Cerebellar nuclear complex (tissue), 1 donor: ENCODE data around the gene BMX.

Experiments
- DNase-seq, 2 experiments: peaks; one replicate each; lab custom pipeline; 2025; lab: John Stamatoyannopoulos, UW

The BMX gene

GRCh38 chrX:15507005-15507404 is 6.4 kb downstream of the BMX start:
- no peak for DNase-seq

- no peak for DNase-seq
Measured at GRCh38 chrX:15509845-15510244, 9.2 kb downstream of the BMX start.

GRCh38 chrX:15511563-15511962 is 11.0 kb downstream of the BMX start:
- DNase-seq: no peak

GRCh38 chrX:15512401-15512965 is 11.9 kb downstream of the BMX start:
- no peak for DNase-seq

GRCh38 chrX:15514279-15514678 is 13.7 kb downstream of the BMX start:
- DNase-seq: no peak

GRCh38 chrX:15515931-15516330 is 15.3 kb downstream of the BMX start:
- no peak for DNase-seq

GRCh38 chrX:15522464-15522863 is 21.9 kb downstream of the BMX start:
- DNase-seq: no peak

- DNase-seq: no peak
Measured at GRCh38 chrX:15523088-15523487, 22.5 kb downstream of the BMX start.

- DNase-seq: no peak
Measured at GRCh38 chrX:15524417-15524816, 23.8 kb downstream of the BMX start.

GRCh38 chrX:15525664-15526416 is 25.2 kb downstream of the BMX start:
- no peak for DNase-seq

- DNase-seq: no peak
Measured at GRCh38 chrX:15529165-15529564, 28.6 kb downstream of the BMX start.

GRCh38 chrX:15530318-15530717 is 29.7 kb downstream of the BMX start:
- no peak for DNase-seq

GRCh38 chrX:15546745-15547144 is 46.1 kb downstream of the BMX start:
- no peak for DNase-seq

GRCh38 chrX:15547356-15547755 is 46.7 kb downstream of the BMX start:
- no peak for DNase-seq

GRCh38 chrX:15549189-15550012 is 48.8 kb downstream of the BMX start:
- no peak for DNase-seq

- DNase-seq: no peak
Measured at GRCh38 chrX:15559227-15559626, 58.6 kb downstream of the BMX start.

GRCh38 chrX:15560924-15561323 is 60.3 kb downstream of the BMX start:
- DNase-seq: no peak

GRCh38 chrX:15563056-15563455 is 62.4 kb downstream of the BMX start:
- no peak for DNase-seq

- no peak for DNase-seq
Measured at GRCh38 chrX:15564981-15565579, 64.5 kb downstream of the BMX start.

- DNase-seq: no peak
Measured at GRCh38 chrX:15566244-15566643, 65.6 kb downstream of the BMX start.

GRCh38 chrX:15567267-15567666 is 66.7 kb downstream of the BMX start:
- DNase-seq: no peak

GRCh38 chrX:15567886-15568616 is 67.4 kb downstream of the BMX start:
- DNase-seq: no peak
